Activated CD4-positive, alpha-beta T cell treated with anti-CD3 and anti-CD28 coated beads, Interleukin-2, amount 50 U/mL, for 1 hour (primary cell): ENCODE data around the gene ASB4.

Source experiments
- DNase-seq: peaks from one replicate; pipeline ENCODE4 v3.0.0-alpha.2; 2020

Gene ASB4

DNA sequence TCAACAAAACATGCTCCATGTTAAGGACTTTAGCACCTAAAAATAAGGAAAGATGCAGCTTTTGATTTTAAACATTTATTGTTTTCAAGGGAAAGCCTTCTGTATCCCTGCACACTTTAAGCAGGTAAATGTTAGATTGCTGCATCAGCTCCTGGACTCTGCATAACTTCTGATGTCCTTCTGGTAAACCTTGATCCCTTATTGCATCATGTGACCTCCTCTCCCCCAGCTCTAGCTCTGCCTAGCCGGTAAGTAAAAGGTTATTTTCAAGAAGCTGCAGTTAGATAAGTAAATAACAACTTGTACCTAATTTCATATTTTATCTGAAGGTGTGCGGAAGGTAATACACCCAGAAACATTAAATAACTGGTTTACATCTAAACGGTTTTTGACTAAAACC lies 73.1 kb downstream of the ASB4 start:
- no peak for DNase-seq

- DNase-seq = no peak
Measured at GRCh38 chr7:95560674-95561073, 74.9 kb downstream of the ASB4 start.

DNA sequence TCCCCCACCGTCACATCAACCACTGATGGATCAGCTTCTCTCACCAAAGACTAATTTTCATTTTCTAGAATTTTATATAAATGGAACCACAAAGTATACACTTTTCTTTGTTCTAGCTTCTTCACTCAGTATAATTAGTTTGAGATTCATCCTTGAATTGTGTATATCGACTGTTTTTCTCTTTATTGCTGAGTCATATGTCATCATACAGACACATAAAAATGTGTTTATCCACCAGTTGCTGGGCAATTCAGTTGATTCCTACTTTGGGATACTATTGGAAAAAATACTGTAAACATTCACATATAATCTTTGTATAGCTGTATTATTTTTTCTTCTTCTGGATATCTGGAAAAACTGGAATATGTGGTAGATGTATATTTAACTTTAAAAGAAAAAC lies 84.0 kb downstream of the ASB4 start:
- no peak for DNase-seq

DNA sequence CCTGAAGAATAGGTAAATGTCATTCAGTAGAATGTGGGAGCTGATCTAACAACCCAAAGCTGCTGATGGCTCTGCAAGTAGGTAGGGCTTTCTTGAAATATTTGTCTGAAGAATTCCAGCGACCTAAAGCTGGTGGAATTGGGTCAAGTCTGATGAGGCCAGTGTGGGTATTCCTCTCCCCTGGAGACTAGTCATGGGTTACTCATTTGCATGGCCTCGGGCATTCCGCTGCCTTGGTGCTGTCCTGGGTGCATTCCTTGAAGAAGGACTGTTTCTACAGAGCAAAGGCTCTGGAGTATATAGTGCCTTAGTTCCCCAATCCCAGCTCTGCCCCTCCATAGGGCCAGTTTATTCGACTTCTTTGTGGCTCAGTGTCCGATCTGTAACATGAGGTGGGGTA lies 91.4 kb downstream of the ASB4 start:
- DNase-seq = no peak

- DNase-seq = no peak
Measured at GRCh38 chr7:95578299-95578855, 92.6 kb downstream of the ASB4 start.

DNA sequence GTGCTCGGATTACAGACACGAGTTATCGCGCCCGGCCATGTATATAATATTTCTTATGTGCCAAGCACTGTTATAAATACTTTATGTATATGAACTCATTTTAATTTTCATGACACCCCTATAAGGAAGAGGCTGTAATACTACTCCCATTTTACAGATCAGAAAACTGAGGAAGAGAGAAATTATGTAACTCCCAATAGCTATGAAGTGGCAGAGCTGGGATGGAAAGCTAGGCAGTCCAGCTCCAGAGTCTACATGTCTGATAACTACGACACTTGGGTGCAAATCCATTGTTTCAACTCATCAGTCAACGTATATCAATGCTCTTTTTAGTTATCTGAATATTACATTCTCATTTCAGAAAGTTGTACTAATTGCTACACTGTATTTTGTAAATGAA lies 93.6 kb downstream of the ASB4 start:
- no peak for DNase-seq

- DNase-seq = no peak
Measured at GRCh38 chr7:95581467-95581866, 95.7 kb downstream of the ASB4 start.

GRCh38 chr7:95582578-95583293 lies 97.0 kb downstream of the ASB4 start:
- DNase-seq = no peak

GRCh38 chr7:95583834-95584621 lies 98.3 kb downstream of the ASB4 start:
- DNase-seq = no peak

DNA sequence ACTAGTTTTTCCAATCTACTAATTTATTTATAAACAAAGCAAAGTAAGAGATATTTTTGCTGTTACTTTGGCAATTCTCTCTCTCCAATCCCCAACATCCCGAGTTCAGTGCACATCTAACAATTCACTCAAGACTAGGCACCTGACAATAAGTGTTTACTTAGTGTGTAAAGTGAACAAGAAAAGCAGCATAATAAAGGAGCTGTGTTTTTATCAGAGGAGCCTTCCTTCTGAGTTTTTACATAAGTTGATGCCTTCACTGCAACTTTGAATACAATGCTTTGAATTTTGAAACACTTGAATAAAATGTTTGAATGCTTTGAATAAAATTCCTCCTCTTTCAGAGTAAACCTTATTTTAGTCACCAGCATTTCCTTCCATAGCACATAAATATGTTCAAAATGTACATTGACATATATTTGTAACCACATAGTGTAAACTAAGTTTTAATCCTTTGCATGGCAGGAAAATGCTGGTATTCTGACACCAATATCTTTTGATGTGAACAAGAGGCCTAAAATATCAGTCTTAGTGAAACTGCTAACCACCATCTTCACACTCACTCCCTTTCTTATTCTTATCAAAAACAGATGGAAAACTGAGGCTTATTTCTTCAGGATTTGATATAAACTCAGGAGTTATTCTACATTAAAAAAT lies 99.2 kb downstream of the ASB4 start:
- no peak for DNase-seq

GRCh38 chr7:95585426-95585789 lies 99.7 kb downstream of the ASB4 start:
- no peak for DNase-seq

DNA sequence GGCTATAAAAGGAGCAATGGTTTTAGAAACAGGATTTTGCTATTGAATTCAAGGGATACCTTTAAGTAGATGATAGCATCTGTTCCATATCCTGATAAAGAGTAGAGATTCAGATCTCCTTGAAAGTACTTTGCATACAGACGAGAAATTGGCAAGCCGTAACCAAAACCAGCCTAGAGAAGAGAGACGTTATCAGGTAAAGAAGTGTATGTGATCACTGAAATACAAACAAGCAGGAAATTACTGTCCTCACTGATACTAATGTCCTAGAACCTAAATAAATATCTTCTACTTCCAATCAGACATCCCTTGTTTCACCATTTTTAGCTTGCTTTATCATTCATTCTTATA lies 101.2 kb downstream of the ASB4 start:
- no peak for DNase-seq

DNA sequence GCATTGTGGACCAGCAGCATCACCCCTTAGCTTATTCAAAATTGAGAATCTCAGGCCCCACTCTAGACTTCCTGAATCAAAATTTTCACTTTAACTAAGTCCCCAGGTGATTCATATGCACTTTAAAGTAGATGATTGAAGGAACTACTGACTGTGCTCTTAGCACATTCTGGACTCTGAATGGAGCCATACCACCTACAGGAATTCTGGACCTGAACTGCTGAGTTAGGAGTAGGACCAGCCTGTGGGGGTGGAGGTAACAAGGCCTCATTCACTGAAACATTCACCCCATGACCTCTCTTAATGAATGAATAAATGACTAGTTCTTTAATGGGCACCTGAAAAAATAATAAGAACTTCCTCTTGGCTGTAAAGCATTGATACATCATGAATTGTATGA lies 103.3 kb downstream of the ASB4 start:
- DNase-seq = no peak

- no peak for DNase-seq
Measured at GRCh38 chr7:95589766-95590165, 104.0 kb downstream of the ASB4 start.
